ENCODE measurements around the gene HOXA10. TPM values are rescaled to one million over a fixed set of nuclear protein-coding genes. Genes with fewer than 3 reads are reported as not detected.
A peak's percentile ranks its signal among the peaks of the same experiment; 100 is the strongest.

Gene HOXA10
- total and polyA plus RNA-seq, 11 donors: 0.06 to 0.36 (median 0.18) TPM; not detected in 8

DNA sequence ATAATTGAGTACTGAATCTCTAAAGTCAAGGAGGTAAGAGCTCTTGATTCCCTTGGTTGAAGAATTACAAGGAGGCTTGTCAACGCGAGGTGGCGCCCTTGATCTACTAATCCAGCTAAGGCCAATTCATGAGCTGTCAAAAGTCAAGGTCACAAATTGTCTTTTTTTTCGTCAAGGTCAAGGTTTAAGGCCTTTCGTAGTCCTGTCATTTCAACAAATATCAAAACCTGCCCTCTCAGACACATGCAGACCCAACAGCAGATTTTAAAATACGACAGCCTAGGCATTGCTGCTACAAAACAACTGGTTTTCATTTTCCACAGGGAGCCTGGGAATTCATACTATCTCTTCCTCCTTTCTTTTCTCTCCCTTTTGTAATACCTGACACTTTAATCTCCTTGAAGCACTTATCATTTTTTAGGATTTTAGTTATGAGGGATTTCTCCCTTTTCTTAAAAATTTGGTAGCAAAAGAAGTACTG is 22.2 kb upstream of the HOXA10 start:
- ATAC-seq: peak in 2 of 4 donors; percentile 54 to 70
- H3K27ac ChIP-seq: peak overlapping the region in 1 of 12 donors; percentile 91
- no peaks in the 10 kb centered on the region for H3K9me3 ChIP-seq
- no peak overlapping the region for H3K4me3 ChIP-seq
- no peaks in the 10 kb centered on the region for H3K36me3 ChIP-seq
- intact Hi-C loops (cut with DNase I): loop anchor here (2.0 to 10.0 kb wide), 14 partner anchors 381 to 901 kb away; no protein-coding TSS in a partner anchor
- TF ChIP-seq, protein P1, sequence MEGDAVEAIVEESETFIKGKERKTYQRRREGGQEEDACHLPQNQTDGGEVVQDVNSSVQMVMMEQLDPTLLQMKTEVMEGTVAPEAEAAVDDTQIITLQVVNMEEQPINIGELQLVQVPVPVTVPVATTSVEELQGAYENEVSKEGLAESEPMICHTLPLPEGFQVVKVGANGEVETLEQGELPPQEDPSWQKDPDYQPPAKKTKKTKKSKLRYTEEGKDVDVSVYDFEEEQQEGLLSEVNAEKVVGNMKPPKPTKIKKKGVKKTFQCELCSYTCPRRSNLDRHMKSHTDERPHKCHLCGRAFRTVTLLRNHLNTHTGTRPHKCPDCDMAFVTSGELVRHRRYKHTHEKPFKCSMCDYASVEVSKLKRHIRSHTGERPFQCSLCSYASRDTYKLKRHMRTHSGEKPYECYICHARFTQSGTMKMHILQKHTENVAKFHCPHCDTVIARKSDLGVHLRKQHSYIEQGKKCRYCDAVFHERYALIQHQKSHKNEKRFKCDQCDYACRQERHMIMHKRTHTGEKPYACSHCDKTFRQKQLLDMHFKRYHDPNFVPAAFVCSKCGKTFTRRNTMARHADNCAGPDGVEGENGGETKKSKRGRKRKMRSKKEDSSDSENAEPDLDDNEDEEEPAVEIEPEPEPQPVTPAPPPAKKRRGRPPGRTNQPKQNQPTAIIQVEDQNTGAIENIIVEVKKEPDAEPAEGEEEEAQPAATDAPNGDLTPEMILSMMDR (IDR thresholded peaks at IDR 0.05): peak; percentile 55 to 85 (median 74)
- no peak for TF ChIP-seq POLR2A (IDR thresholded peaks at IDR 0.05)
- H3K4me1 ChIP-seq: peaks cover 4 to 50% (median 23%) of the 10 kb centered on the region in 12 donors
- WGBS, 4 donors: 2 to 4% (median 3%) methylated on average over 6 of the region's 6 CpGs
- DNase-seq: peak in 4 of 5 donors; percentile 69 to 86 (median 74)
- peaks cover 83 to 98% (median 91%) of the 10 kb centered on the region in 9 donors for H3K27me3 ChIP-seq

DNA sequence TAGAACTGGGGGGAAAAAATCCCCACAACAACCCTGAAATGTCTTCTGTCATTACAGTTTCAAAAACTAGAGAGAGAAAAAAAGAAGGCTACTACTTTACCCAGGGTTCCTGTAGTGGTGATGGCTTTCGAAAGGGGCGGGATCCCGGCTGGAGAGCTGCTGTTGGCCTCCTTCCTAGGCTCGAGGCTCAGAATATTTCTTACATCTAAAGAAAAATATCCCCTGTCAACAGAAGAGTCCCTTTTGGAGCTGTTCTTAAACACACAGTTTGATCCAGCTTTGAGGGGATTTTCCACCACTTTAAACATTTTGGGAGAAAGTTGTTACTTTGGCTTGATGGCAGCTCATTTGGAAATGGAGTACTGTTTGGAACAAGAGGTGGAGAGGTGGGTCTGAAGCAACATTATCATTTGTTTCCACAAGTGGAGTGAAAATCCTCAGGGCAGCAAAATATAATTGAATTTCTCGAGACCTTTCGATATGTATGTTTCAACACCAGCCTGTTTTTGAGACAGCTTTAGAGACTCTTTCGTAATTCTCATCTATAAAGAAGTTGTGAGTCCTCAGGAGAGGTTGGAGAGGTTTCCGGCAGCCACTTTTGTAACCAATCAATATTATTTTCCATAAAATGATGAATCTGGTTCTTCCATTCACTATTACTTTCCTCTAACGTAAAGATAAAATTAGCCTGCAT is 20.7 kb upstream of the HOXA10 start:
- Histone ChIP-seq H3K4me1 (peaks cover 0 to 40% (median 15%) of the 10 kb centered on the region in 12 donors), H3K4me3 (peak overlapping the region in 1 of 12 donors; percentile 4), H3K36me3 (no peaks in the 10 kb centered on the region), H3K9me3 (no peaks in the 10 kb centered on the region), H3K27me3 (peaks cover 83 to 98% (median 93%) of the 10 kb centered on the region in 9 donors), H3K27ac (peak overlapping the region in 1 of 12 donors; percentile 91)
- ATAC-seq: no peak
- 32 to 39% (median 35%) methylated on average over 9 of the region's 9 CpGs for WGBS, 4 donors
- no peak for DNase-seq
- intact Hi-C loops (cut with DNase I): loop anchor here (5.0 to 10.0 kb wide), 12 partner anchors 382 to 902 kb away; no protein-coding TSS in a partner anchor
- TF ChIP-seq, protein P1 (IDR thresholded peaks at IDR 0.05): no peak
- no peak for TF ChIP-seq POLR2A (IDR thresholded peaks at IDR 0.05)

DNA sequence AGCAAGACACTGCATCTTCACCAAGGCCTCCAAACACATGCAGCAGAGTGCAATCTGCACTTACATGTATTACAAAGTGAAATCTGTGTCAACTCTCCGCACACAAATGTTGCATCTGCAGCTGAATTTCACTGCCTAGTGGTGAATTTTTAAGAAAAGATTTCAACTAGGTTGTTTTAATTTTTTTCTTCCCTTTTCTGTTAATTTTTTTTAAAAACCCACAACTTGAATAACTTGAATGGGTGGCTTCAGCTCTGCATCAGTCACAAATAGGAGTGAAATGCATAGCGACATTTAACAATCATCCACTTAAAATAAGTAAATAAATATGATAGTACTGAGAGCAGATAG is 19.9 kb upstream of the HOXA10 start:
- WGBS, 4 donors: 29 to 50% (median 40%) methylated on average over 2 of the region's 2 CpGs

More for the DNA sequence above, 19.9 kb upstream of the HOXA10 start:
- Histone ChIP-seq H3K27ac (peak overlapping the region in 1 of 12 donors; percentile 91), H3K36me3 (no peaks in the 10 kb centered on the region), H3K9me3 (no peaks in the 10 kb centered on the region), H3K4me1 (peaks cover 0 to 38% (median 15%) of the 10 kb centered on the region in 12 donors), H3K27me3 (peaks cover 85 to 100% (median 98%) of the 10 kb centered on the region in 9 donors), H3K4me3 (peak overlapping the region in 1 of 12 donors; percentile 4)
- no peak for TF ChIP-seq POLR2A (IDR thresholded peaks at IDR 0.05)
- TF ChIP-seq, protein P1 (IDR thresholded peaks at IDR 0.05): no peak
- intact Hi-C loops (cut with DNase I): loop anchor here in 8 of 10 donors (10.0 kb wide), 5 partner anchors 591 to 901 kb away; no protein-coding TSS in a partner anchor
- DNase-seq (no peak), ATAC-seq (no peak)

Data from heart left ventricle (tissue), 16 donors.